Fibroblast of the conjunctiva (primary cell): ENCODE results near the gene EIF4G1.
A peak's percentile ranks its signal among the peaks of the same experiment; 100 is the strongest.
"Not testable (repeated sequence)": the region's sequence is repeated elsewhere in the genome, so short reads cannot be mapped to it uniquely, and the experiment has no call there.

ENCODE experiments used
- DNase-seq: peaks from one replicate; pipeline ENCODE4 v3.0.0-alpha.2; 2010; ENCODE audit warnings: low read depth

EIF4G1 gene

DNA sequence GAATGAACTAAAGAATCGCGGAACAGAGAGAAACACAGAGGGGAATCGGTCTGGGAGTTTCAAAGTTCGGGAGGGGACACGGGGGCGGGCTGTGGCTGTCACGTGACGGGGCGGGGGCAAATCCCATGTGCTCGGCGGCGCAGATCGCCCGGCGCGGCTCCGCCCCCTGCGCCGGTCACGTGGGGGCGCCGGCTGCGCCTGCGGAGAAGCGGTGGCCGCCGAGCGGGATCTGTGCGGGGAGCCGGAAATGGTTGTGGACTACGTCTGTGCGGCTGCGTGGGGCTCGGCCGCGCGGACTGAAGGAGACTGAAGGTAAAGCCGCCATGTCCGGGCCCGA, at the start of gene EIF4G1:
Gene EIF4G1, plus strand, starts transcription at position 244 of the 337 bp plus-strand sequence. CDS start 1,191 bp downstream, outside the sequence.
- DNase-seq, result peak; percentile 90

DNA sequence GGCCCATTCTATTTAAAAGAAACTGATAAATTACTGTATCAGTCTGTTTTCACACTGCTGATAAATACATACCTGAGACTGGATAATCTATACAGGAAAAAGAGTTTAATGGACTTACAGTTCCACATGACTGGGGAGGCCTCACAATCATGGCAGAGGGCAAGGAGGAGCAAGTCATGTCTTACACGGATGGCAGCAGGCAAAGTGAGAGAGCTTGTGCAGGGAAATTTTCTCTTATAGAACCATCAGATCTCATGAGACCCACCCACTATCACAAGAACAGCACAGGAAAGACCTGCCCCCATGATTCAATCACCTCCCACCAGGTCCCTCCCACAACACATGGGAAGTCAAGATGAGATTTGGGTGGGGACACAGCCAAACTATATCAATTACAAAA, 47.2 kb upstream of the EIF4G1 start:
- DNase-seq, result not testable (repeated sequence)

- DNase-seq, result no peak
These were observed 42.1 kb upstream of the EIF4G1 start for GRCh38 chr3:184272269-184272668.

GRCh38 chr3:184275381-184275701, 39.1 kb upstream of the EIF4G1 start:
- DNase-seq, result no peak

- no peak for DNase-seq
These were observed 38.2 kb upstream of the EIF4G1 start, which contains the start of gene ECE2 for GRCh38 chr3:184275961-184276910. ECE2 (plus strand) TSS chr3:184276022; CDS start chr3:184276154, 132 bp downstream.

DNA sequence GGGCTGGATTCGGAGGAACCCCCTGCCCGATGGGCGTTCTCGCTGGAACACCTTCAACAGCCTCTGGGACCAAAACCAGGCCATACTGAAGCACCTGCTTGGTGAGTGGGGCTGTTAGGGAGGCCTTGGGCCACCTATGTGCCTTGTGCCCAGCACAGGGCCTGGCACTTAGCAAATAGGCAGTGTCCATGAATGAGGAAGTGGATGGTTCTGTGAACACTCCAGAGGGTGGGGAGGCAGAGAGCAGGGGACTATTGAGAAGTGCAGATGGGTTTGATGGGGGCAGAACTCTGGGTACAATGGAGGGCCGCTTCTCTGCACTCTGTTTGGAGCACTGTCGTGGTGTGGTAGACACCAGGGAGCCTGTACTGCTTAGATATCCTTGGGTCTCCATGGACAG, 37.0 kb upstream of the EIF4G1 start:
- DNase-seq, result no peak

DNA sequence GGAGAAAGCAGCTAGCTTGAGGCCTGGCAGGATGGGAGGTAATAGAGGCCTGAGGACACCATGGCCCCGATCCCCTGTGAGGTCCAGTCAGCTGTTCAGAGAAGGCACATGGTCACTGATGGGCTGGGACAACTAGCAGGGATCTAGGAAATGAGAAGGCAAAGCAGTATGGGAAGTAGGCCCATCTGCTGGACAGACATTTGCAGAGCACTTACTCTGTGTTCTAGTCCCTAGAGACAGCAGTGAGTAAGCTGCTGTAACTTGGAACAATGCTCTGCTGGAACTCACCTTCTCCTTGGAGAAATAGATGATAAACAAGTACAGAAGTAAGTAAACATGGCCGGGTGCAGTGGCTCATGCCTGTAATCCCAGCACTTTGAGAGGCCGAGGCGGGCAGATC, 31.5 kb upstream of the EIF4G1 start:
- DNase-seq, result no peak

DNA sequence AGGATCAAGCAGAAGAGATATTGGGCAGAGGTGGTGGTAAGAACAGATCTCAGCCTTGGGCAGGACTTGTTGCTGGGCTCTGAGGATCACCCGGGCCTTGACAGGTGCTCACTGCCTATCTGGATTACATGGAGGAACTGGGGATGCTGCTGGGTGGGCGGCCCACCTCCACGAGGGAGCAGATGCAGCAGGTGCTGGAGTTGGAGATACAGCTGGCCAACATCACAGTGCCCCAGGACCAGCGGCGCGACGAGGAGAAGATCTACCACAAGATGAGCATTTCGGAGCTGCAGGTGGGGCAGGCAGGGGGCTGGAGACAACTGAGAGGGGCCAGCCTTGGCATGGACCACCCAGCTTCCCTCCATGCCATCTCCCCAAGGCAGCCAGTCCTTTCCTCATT, 30.7 kb upstream of the EIF4G1 start:
- no peak for DNase-seq

DNA sequence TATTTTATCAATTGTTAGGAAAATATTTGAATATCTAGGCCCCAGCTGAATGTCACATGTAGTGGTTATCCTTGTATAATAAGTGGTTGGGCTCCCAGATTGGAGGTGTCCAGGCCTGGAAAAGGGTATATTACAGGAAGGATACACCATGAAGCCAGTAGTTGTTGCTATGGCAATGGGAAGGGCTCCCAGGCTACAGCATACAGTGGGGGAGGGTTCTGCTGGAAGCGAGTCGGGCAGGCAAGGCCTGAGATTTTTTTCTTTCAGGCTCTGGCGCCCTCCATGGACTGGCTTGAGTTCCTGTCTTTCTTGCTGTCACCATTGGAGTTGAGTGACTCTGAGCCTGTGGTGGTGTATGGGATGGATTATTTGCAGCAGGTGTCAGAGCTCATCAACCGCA, 29.7 kb upstream of the EIF4G1 start:
- DNase-seq, result peak; percentile 46

DNA sequence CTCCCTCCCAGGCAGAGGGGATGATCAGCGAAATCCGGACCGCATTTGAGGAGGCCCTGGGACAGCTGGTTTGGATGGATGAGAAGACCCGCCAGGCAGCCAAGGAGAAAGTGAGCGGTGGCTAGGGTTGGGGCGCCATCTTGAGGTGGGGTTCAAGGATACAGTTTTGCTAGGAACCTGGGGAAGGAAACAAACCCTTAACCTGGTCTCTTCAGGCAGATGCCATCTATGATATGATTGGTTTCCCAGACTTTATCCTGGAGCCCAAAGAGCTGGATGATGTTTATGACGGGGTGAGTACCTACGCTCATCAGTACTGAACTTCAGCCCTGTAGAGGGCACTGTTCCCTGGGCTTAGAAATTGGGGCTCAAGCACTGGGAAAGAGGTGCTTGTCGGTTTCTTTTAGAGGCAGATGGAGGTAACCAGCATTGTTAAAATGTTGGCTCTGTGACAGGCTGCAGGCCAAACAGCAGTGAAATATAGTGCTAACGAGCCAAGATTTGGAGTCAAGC, 24.9 kb upstream of the EIF4G1 start:
- DNase-seq, result no peak

GRCh38 chr3:184290331-184290730, 24.1 kb upstream of the EIF4G1 start:
- DNase-seq, result no peak

DNA sequence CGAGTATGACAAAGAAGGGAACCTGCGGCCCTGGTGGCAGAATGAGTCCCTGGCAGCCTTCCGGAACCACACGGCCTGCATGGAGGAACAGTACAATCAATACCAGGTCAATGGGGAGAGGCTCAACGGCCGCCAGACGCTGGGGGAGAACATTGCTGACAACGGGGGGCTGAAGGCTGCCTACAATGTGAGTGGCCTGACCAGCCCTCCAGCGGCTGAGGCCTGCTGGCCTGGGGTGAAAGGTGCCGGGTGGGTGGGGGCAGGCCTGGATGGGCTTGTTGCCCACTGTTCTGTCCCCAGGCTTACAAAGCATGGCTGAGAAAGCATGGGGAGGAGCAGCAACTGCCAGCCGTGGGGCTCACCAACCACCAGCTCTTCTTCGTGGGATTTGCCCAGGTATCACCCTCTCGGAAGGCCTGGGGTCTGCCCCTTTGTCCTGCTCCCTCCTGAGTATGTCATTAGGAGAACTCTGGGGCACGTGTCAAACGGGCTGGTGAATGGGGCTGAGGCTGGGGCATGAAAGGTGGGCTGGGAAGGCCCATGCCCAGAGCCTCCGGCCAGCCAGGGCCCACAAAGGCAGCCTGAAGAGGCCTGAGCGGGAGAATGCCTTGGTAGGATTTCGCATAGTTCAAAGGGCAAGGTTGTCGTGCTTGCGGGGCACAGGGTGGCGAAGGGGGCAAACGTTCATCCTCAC, 23.2 kb upstream of the EIF4G1 start:
- DNase-seq, result no peak

GRCh38 chr3:184291738-184292445, 22.5 kb upstream of the EIF4G1 start:
- DNase-seq, result no peak

DNA sequence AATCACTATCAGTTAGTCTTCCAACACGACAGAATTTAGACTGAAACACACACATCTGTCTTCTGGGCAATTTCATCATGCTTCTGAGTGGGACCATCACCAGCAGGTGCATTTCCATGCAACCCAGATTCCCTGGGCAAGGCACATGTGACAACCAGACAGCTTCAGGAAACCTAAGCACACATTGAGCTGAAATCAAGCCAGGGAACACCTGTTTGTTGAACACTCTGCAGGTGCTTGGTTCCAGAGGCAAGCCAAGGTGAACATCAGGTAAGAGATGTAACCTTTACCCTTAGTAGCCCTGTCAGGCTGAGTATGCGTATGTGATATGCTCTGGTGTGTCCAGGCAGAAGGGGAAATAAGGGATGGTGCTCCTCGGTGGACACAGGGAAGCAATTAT, 18.6 kb upstream of the EIF4G1 start:
- DNase-seq, result no peak

GRCh38 chr3:184296616-184297015, 17.8 kb upstream of the EIF4G1 start:
- DNase-seq, result no peak

DNA sequence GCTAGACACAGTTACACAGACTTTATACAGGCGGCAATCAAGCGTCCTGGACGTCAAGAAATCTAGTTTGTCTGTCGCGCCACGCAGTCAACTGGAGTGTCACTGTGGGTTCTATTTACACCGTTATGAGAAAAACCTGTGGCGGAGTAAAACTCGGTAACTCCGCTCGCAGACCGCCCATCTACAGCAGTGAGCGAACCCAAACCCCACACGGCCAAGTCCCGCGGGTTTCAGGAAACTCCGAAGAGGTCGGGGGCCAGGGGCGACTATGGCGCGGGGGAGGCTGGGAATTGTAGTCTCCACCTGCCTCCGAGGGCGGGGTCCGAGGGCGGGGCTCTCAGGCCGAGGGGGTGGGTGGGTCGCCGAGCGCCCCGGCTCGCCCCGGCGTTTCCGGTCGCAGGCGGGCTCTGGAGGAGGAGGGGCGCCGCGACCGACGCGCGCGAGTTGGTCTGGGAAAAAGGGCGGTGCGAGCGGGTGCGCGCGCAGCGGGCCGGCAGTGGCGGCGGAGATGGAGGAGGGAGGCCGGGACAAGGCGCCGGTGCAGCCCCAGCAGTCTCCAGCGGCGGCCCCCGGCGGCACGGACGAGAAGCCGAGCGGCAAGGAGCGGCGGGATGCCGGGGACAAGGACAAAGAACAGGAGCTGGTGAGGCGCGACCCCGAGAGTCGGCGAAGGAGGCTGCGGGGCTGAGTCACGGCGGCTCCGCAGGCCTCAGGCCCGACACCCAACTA, 15.5 kb upstream of the EIF4G1 start, which contains the start of gene PSMD2:
Gene PSMD2, plus strand, starts transcription at position 483 of the 729 bp plus-strand sequence. Its CDS starts 26 bp downstream, at position 509.
- DNase-seq, result peak; percentile 90

DNA sequence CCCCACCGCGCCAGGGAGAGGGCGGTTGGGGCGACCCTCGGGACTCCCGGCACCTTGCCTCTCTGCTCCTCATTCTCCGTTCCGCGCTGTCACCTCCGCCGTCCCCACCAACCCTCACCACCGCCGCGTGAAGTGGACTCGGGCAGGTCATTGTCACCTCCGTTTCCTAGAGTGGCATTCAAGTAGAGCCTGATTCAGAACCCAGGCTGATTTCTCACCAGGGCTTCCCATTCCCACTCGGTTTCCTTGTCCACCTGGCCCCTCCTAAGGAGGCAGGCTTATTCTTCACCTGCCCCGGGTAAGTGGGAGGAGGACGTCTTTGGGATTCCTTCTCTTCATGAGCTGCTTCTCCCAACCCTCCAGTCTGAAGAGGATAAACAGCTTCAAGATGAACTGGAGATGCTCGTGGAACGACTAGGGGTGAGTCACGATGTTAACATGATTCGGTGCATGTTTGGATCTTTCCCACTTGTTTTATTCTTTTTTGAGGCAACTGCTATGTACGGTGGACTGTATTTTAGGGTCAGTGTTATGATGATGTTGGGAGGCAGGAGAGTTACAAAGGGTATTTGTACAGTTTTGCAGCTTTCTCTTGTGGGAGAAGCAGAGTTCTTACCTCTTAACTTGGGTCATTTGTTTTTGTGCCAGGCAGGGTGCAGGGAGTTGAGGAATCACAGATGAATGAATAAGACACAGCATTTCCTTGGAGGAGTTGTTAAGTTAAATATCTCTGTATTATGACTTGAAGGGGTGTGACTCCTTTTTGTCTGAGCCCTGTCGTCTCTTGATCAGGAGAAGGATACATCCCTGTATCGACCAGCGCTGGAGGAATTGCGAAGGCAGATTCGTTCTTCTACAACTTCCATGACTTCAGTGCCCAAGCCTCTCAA, 14.7 kb upstream of the EIF4G1 start:
- DNase-seq, result no peak

GRCh38 chr3:184300378-184300720, 14.1 kb upstream of the EIF4G1 start:
- DNase-seq, result no peak

GRCh38 chr3:184305577-184305976, 8.8 kb upstream of the EIF4G1 start:
- DNase-seq, result no peak

- DNase-seq, result no peak
These were observed 7.9 kb upstream of the EIF4G1 start for GRCh38 chr3:184306341-184306972.
